Measurements from ENCODE around the gene MAIP1. TPM values are rescaled to one million over a fixed set of nuclear protein-coding genes. Genes with fewer than 3 reads are reported as not detected.

MAIP1 gene
- total and polyA plus RNA-seq, 9 of the 15 experiments (the other 6 are each of a cell fraction or from before 2014, with no cell fraction given) = 3.6 to 30.0 (median 24.5) TPM

DNA sequence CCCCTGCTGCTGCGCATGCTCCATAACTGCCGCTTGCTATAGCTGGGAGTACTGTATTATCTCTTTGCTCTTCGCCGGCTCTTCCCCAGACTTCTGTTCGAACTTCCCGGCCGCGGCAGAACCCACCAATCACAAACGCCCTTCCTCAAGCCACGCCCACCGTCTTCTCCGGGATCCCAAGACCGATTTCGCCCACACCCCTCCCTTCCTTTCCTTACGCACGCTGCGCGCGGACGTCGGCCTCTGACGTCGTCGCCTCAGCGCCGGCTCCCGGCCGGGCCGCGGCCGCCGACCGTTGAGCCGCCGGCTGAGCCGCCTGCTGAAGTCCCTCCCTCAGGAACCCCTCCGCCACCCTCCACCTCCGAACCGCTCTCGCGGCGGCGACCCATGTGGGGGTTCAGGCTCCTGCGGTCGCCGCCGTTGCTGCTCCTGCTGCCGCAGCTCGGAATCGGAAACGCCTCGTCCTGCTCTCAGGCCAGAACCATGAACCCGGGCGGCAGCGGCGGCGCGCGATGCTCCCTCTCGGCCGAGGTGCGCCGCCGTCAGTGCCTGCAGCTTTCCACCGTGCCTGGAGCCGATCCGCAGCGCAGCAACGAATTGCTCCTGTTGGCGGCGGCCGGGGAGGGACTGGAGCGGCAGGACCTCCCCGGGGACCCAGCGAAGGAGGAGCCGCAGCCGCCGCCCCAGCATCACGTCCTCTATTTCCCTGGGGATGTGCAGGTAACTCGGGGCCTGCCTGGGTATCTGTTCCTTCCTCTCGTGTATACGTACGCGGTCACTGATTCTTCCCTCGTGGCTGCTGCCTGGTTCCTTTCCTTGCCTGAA is 44.1 kb upstream of the MAIP1 start, which contains the start of gene C2orf69 (continued):
- TF ChIP-seq, protein P1, sequence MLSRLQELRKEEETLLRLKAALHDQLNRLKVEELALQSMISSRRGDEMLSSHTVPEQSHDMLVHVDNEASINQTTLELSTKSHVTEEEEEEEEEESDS (CRISPR knock-in tag; IDR thresholded peaks at IDR 0.05) = no peak
- TF ChIP-seq IFI16 (CRISPR knock-in tag; IDR thresholded peaks at IDR 0.05) = no peak
- TF ChIP-seq, protein P2, sequence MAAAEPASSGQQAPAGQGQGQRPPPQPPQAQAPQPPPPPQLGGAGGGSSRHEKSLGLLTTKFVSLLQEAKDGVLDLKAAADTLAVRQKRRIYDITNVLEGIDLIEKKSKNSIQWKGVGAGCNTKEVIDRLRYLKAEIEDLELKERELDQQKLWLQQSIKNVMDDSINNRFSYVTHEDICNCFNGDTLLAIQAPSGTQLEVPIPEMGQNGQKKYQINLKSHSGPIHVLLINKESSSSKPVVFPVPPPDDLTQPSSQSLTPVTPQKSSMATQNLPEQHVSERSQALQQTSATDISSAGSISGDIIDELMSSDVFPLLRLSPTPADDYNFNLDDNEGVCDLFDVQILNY (CRISPR knock-in tag; IDR thresholded peaks at IDR 0.05) = 0 out of 2 replicates have a peak, but pooled peaks have one; percentile 39
- TF ChIP-seq NUFIP1 (IDR thresholded peaks at IDR 0.05; ENCODE audit: partially characterized antibody) = no peak
- TF ChIP-seq, protein P3, sequence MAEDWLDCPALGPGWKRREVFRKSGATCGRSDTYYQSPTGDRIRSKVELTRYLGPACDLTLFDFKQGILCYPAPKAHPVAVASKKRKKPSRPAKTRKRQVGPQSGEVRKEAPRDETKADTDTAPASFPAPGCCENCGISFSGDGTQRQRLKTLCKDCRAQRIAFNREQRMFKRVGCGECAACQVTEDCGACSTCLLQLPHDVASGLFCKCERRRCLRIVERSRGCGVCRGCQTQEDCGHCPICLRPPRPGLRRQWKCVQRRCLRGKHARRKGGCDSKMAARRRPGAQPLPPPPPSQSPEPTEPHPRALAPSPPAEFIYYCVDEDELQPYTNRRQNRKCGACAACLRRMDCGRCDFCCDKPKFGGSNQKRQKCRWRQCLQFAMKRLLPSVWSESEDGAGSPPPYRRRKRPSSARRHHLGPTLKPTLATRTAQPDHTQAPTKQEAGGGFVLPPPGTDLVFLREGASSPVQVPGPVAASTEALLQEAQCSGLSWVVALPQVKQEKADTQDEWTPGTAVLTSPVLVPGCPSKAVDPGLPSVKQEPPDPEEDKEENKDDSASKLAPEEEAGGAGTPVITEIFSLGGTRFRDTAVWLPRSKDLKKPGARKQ (CRISPR knock-in tag; IDR thresholded peaks at IDR 0.05) = no peak
- no peak for TF ChIP-seq ZNF239 (CRISPR knock-in tag; IDR thresholded peaks at IDR 0.05)
- peak; percentile 44; the same call in 1 of the 2 replicates for TF ChIP-seq PML (IDR thresholded peaks at IDR 0.05; ENCODE audit: low read length)
- TF ChIP-seq ZKSCAN8 (CRISPR knock-in tag; IDR thresholded peaks at IDR 0.05) = no peak
- no peak for TF ChIP-seq CREBBP (IDR thresholded peaks at IDR 0.05; ENCODE audit: low read depth, low read length)
- TF ChIP-seq U2AF1 (optimal IDR thresholded peaks at IDR 0.05; ENCODE audit: low read depth, low read length) = no peak
- no peak for TF ChIP-seq SMARCA5 (IDR thresholded peaks at IDR 0.05)
- no peak for TF ChIP-seq ZNF41 (CRISPR knock-in tag; conservative IDR thresholded peaks at IDR 0.05)
- TF ChIP-seq, protein P4, sequence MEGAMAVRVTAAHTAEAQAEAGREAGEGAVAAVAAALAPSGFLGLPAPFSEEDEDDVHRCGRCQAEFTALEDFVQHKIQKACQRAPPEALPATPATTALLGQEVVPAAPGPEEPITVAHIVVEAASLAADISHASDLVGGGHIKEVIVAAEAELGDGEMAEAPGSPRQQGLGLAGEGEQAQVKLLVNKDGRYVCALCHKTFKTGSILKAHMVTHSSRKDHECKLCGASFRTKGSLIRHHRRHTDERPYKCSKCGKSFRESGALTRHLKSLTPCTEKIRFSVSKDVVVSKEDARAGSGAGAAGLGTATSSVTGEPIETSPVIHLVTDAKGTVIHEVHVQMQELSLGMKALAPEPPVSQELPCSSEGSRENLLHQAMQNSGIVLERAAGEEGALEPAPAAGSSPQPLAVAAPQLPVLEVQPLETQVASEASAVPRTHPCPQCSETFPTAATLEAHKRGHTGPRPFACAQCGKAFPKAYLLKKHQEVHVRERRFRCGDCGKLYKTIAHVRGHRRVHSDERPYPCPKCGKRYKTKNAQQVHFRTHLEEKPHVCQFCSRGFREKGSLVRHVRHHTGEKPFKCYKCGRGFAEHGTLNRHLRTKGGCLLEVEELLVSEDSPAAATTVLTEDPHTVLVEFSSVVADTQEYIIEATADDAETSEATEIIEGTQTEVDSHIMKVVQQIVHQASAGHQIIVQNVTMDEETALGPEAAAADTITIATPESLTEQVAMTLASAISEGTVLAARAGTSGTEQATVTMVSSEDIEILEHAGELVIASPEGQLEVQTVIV (CRISPR knock-in tag; IDR thresholded peaks at IDR 0.05; ENCODE audit: borderline replicate concordance) = no peak
- TF ChIP-seq, protein P5, sequence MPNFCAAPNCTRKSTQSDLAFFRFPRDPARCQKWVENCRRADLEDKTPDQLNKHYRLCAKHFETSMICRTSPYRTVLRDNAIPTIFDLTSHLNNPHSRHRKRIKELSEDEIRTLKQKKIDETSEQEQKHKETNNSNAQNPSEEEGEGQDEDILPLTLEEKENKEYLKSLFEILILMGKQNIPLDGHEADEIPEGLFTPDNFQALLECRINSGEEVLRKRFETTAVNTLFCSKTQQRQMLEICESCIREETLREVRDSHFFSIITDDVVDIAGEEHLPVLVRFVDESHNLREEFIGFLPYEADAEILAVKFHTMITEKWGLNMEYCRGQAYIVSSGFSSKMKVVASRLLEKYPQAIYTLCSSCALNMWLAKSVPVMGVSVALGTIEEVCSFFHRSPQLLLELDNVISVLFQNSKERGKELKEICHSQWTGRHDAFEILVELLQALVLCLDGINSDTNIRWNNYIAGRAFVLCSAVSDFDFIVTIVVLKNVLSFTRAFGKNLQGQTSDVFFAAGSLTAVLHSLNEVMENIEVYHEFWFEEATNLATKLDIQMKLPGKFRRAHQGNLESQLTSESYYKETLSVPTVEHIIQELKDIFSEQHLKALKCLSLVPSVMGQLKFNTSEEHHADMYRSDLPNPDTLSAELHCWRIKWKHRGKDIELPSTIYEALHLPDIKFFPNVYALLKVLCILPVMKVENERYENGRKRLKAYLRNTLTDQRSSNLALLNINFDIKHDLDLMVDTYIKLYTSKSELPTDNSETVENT (CRISPR knock-in tag; IDR thresholded peaks at IDR 0.05) = no peak; the same call in 1 of the 2 replicates
- no peak for TF ChIP-seq CCAR2 (IDR thresholded peaks at IDR 0.05; ENCODE audit: low read depth, low read length)
- TF ChIP-seq GABPA (tag; conservative IDR thresholded peaks at IDR 0.05; ENCODE audit: low read depth) = no peak
- TF ChIP-seq, protein P6, sequence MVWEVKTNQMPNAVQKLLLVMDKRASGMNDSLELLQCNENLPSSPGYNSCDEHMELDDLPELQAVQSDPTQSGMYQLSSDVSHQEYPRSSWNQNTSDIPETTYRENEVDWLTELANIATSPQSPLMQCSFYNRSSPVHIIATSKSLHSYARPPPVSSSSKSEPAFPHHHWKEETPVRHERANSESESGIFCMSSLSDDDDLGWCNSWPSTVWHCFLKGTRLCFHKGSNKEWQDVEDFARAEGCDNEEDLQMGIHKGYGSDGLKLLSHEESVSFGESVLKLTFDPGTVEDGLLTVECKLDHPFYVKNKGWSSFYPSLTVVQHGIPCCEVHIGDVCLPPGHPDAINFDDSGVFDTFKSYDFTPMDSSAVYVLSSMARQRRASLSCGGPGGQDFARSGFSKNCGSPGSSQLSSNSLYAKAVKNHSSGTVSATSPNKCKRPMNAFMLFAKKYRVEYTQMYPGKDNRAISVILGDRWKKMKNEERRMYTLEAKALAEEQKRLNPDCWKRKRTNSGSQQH (CRISPR knock-in tag; IDR thresholded peaks at IDR 0.05) = no peak
- no peak for TF ChIP-seq ELF4 (CRISPR knock-in tag; IDR thresholded peaks at IDR 0.05)
- no peak for TF ChIP-seq NCOR1 (IDR thresholded peaks at IDR 0.05)

All from K562 (cell line).